A172 (cell line): ENCODE results near the gene EIF4EBP3. TPM values are rescaled to one million over a fixed set of nuclear protein-coding genes. Genes with fewer than 3 reads are reported as not detected.
"Not testable (repeated sequence)": the region's sequence is repeated elsewhere in the genome, so short reads cannot be mapped to it uniquely, and the experiment has no call there.

Experiments
- DNase-seq: peaks from one replicate; pipeline ENCODE4 v3.0.0-alpha.2; 2015; ENCODE audit warnings: low spot score
- total RNA-seq: library from RNA; depleted of rRNA; stranded (reverse); fragments of >200 nt; shearing (Covaris generic); gene quantifications from 2 replicates; pipeline ENCODE4 v1.2.3, GENCODE V29; 2014; rRNA removed

EIF4EBP3 gene
- total RNA-seq, 1 experiment from 2014 or later = not detected

GRCh38 chr5:140576776-140577201, 29.3 kb downstream of the EIF4EBP3 start:
- DNase-seq = no peak

DNA sequence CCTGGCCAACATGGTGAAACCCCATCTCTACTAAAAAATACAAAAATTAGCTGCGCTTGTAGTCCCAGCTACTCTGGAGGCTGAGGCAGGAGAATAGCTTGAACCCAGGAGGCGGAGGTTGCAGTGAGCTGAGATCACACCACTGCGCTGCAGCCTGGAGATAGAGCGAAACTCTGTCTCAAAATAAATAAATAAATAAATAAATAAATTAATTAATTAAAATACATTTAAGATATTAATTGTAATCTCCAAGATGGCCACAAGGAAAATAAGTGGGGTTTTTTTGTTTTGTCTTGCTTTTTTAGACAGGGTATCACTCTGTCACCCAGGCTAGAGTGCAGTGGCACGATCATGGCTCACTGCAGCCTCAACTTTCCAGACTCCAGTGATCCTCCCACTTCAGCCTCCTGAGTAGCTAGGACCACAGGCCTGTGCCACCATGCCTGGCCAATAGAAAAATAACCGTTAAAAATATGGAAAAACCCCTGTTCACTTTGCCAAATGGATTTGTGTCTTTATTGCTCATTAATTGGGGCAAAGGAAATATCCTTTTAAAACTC, 31.8 kb downstream of the EIF4EBP3 start:
- not testable (repeated sequence) for DNase-seq

DNA sequence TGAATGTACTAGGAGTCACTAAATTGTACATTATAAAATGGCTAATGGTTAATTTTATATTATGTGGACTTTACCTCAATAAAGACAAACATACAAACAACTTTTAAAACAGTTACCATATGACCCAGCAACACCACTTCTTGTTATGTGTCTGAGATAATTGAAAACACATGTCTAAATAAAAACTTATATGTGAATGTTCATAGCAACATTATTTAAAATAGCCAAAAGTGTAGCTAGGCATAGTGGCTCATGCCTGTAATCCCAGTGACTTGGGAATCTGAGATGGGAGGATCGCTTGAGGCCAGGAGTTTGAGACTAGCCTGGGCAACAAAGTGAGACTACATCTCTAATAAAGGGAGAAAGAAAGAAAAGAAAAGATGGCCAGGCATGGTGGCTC, 40.0 kb downstream of the EIF4EBP3 start:
- DNase-seq = no peak

DNA sequence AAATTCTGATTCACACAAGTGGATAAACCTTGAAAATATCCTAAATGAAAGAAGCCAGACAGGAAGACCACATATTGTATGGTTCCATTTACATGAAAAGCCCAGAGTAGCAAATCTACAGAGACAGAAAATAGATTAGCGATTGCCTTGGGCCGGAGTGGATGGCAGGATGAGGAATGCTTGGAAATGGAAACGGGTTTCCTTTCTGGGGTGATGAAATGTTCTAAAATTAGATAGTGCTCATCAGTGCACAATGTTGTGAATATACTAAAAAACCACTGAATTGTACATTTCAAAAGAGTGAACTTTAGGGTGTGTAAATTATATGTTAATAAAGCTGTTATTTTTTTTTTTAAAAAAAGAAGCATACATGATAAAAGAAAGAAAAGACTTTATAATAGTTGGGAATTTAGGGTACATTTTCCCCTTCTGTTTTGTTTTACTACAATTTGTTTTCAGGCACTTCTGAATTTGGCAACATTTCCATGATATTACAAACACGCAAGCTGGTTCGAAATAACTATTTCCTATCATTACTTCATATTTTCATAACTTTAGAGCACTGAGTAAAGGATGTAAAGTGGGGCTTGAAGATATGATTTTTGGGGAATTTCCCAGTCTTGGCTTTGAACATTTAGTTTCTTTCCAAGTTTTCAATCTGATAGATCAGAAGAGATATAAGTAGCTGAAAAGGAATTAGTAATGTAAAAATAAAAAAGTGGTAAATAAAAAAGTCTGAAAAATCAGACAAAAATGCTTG, 41.0 kb downstream of the EIF4EBP3 start:
- no peak for DNase-seq

DNA sequence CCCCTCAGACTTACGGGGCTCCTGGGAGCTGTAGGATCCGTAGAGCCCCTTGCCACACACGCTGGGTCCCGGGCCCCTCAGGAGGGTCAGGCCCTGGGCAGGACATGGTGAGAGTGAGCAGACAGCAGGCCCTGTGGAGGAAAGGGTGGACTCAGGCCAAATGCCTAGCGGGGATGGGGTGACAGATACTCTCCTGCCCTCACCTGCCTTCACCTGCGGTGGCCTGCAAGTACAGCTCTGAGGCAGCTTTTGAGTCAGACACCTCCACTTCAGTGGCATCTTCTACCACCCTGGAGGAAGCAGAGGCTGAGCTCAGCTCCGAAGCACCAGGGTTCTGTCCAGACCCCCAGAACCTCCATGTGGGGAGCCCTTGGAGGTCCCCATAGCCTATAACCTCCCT, 43.4 kb downstream of the EIF4EBP3 start:
- DNase-seq = no peak

DNA sequence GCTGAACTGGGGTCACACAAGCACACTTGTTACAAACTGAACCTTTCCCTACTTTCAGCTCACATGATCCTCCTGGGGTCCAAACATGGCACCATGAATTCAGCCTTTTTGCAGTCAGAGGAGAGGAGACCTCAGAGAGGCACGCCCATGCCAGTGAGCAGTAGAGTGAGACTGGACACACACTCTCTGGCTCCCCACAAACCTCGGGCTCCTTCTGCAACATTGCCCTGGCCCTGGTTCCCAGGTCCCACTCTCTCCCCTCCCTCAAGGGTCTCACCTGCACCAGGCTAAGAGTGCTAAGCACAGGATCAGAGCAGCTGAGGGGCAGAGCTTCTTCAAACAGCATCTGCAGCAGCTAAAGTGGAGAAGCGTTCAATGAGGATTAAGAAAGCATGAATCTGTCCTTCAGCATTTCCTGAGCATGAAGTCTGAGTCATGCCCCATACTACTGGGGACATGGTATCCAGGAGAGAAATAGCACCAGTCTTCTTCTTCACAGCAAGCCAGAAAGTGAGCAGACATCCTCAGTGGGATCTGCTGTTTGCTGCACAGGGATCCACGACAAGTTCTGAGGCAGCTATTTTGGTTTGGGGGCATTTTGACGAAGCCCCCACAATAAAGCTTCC, 44.4 kb downstream of the EIF4EBP3 start:
- DNase-seq = peak; percentile 51

GRCh38 chr5:140593070-140593469, 45.6 kb downstream of the EIF4EBP3 start:
- DNase-seq = not testable (repeated sequence)

DNA sequence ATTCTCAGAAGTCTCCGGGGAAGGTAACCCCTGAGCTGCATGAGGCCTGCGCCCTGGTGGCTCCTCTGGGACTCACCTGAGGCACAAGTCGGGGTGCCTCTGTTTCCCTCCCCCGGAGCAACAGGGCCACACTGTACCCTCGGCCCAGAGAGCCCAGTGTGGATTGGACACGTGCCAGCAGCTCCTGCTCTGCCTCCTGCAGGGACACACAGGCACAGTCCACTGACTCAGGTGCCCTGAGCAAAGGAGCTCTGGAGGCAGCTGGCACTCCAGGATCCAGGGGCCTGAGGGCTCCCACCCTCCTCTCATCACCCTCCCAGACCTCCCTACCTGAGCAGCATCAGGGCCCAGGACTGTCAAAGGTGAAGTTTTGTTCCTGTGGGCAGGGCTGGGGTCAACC, 46.7 kb downstream of the EIF4EBP3 start:
- no peak for DNase-seq

- DNase-seq = no peak
Measured at GRCh38 chr5:140595538-140596300, 48.3 kb downstream of the EIF4EBP3 start.

- no peak for DNase-seq
Measured at GRCh38 chr5:140596321-140596741, 48.9 kb downstream of the EIF4EBP3 start.

DNA sequence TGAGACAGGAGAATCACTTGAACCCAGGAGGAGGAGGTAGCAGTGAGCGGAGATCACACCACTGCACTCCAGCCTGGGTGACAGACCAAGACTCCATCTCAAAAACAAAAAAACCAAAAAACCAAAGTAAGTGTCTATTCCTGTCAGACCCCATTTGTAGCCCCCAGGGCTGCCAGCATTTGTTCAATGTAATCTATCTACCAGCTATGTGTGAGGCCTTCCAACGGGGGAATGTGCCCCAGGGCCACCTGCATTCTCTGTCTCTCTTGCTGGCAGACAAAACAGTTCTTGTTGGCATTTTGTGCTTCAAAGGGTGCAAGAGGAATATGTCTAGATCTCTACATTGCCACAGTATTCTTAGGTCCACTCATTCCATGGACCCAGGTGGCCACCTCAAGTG, 51.4 kb downstream of the EIF4EBP3 start:
- DNase-seq = no peak

Other genes starting within 250 kb of the EIF4EBP3 start
- 201 and 255 TPM in 2 replicates for gene PFDN1, start 244.6 kb upstream of the EIF4EBP3 start, total RNA-seq
- gene HBEGF, start 201.1 kb upstream of the EIF4EBP3 start, total RNA-seq = 9.2 and 17.4 TPM in 2 replicates
- gene SLC4A9, start 187.5 kb upstream of the EIF4EBP3 start, total RNA-seq = not detected in 2 replicates
- 49.3 and 51.3 TPM in 2 replicates for gene ANKHD1, start 145.8 kb upstream of the EIF4EBP3 start, total RNA-seq
- gene SRA1, start 9.8 kb downstream of the EIF4EBP3 start, total RNA-seq = 55.0 and 57.1 TPM in 2 replicates
- 5.9 and 6.1 TPM in 2 replicates for gene APBB3, start 16.9 kb downstream of the EIF4EBP3 start, total RNA-seq
- 51.2 and 59.8 TPM in 2 replicates for gene SLC35A4, start 17.2 kb downstream of the EIF4EBP3 start, total RNA-seq
- 2.3 TPM in 1 of 2 replicates, not detected in the other for gene CD14, start 85.5 kb downstream of the EIF4EBP3 start, total RNA-seq
- gene TMCO6, start 91.8 kb downstream of the EIF4EBP3 start, total RNA-seq = 1.4 and 8.8 TPM in 2 replicates
- 112 and 115 TPM in 2 replicates for gene NDUFA2, start 100.0 kb downstream of the EIF4EBP3 start, total RNA-seq
- 147 and 211 TPM in 2 replicates for gene IK, start 100.2 kb downstream of the EIF4EBP3 start, total RNA-seq
- gene WDR55, start 117.2 kb downstream of the EIF4EBP3 start, total RNA-seq = 28.5 and 30.8 TPM in 2 replicates
- gene DND1, start 125.9 kb downstream of the EIF4EBP3 start, total RNA-seq = 1.5 TPM in 1 of 2 replicates, not detected in the other
- gene HARS1, start 143.7 kb downstream of the EIF4EBP3 start, total RNA-seq = 143 and 148 TPM in 2 replicates
- 46.1 and 50.5 TPM in 2 replicates for gene HARS2, start 143.8 kb downstream of the EIF4EBP3 start, total RNA-seq
- gene ZMAT2, start 152.8 kb downstream of the EIF4EBP3 start, total RNA-seq = 91.8 and 100 TPM in 2 replicates
- gene PCDHA1, start 238.5 kb downstream of the EIF4EBP3 start, total RNA-seq = 0.02 TPM in 1 of 2 replicates, not detected in the other
- gene PCDHA2, start 247.2 kb downstream of the EIF4EBP3 start, total RNA-seq = 0.03 and 0.81 TPM in 2 replicates